H9 (cell line): ENCODE results near the gene TGM2. TPM values are rescaled to one million over a fixed set of nuclear protein-coding genes. Genes with fewer than 3 reads are reported as not detected.
A peak's percentile ranks its signal among the peaks of the same experiment; 100 is the strongest.

Experiments used
- DNase-seq: peaks from one replicate; pipeline ENCODE4 v3.0.0-alpha.2; 2017
- H2AFZ ChIP-seq: one replicate; pipeline ENCODE4 v1.6.1; 2013; ENCODE audit warnings: mild to moderate bottlenecking, low read length, control low read depth, moderate library complexity
- H2AK5ac ChIP-seq: 2 replicates; pipeline ENCODE4 v1.6.1; 2013; ENCODE audit warnings: low read length, control low read depth, mixed read lengths; ENCODE audit not compliant: insufficient read length
- H2BK120ac ChIP-seq: one replicate; pipeline ENCODE4 v1.6.1; 2013; ENCODE audit warnings: low read depth, mild to moderate bottlenecking, low read length, control low read depth, inconsistent platforms; ENCODE audit not compliant: poor library complexity, severe bottlenecking
- H2BK12ac ChIP-seq: 2 replicates; pipeline ENCODE4 v1.6.1; 2013; ENCODE audit warnings: low read length, control low read depth, mixed read lengths, low read depth; ENCODE audit not compliant: insufficient read length
- H2BK15ac ChIP-seq: 2 replicates; pipeline ENCODE4 v1.6.1; 2013; ENCODE audit warnings: low read depth, low read length, control low read depth
- H2BK20ac ChIP-seq: one replicate; pipeline ENCODE4 v1.6.1; 2013; ENCODE audit warnings: low read depth, mild to moderate bottlenecking, low read length, control low read depth, inconsistent platforms; ENCODE audit not compliant: poor library complexity, severe bottlenecking
- H2BK5ac ChIP-seq: 2 replicates; pipeline ENCODE4 v1.6.1; 2013; ENCODE audit warnings: low read length, control low read depth, mixed read lengths; ENCODE audit not compliant: insufficient read length
- H3K14ac ChIP-seq: 2 replicates; pipeline ENCODE4 v1.6.1; 2013; ENCODE audit warnings: low read length, control low read depth; ENCODE audit not compliant: insufficient read depth
- H3K18ac ChIP-seq: 2 replicates; pipeline ENCODE4 v1.6.1; 2013; ENCODE audit warnings: low read depth, mild to moderate bottlenecking, mixed read lengths, low read length, control low read depth; ENCODE audit not compliant: insufficient read length
- H3K23ac ChIP-seq: 2 replicates; pipeline ENCODE4 v1.6.1; 2013; ENCODE audit warnings: low read length, control low read depth, mixed read lengths, low read depth; ENCODE audit not compliant: insufficient read length
- H3K23me2 ChIP-seq: 2 replicates; pipeline ENCODE4 v1.6.1; 2013; ENCODE audit warnings: low read depth, mild to moderate bottlenecking, mixed read lengths, low read length, control low read depth; ENCODE audit not compliant: insufficient read length, poor library complexity, severe bottlenecking
- H3K27ac ChIP-seq: 2 replicates; pipeline ENCODE4 v1.5.1; 2013; ENCODE audit warnings: low read length, control low read depth, mixed read lengths, low read depth; ENCODE audit not compliant: insufficient read length
- H3K27me3 ChIP-seq: 2 replicates; pipeline ENCODE4 v1.6.1; 2013; ENCODE audit warnings: low read length, control low read depth, inconsistent platforms; ENCODE audit not compliant: insufficient read depth
- H3K4ac ChIP-seq: 2 replicates; pipeline ENCODE4 v1.6.1; 2013; ENCODE audit warnings: low read depth, mild to moderate bottlenecking, control low read depth, inconsistent platforms, low read length, moderate library complexity
- H3K4me1 ChIP-seq: 2 replicates; pipeline ENCODE4 v1.6.1; 2013; ENCODE audit warnings: low read length, control low read depth, inconsistent platforms; ENCODE audit not compliant: insufficient read depth
- H3K4me2 ChIP-seq: 2 replicates; pipeline ENCODE4 v1.6.1; 2013; ENCODE audit warnings: low read length, control low read depth, mixed read lengths; ENCODE audit not compliant: insufficient read length, insufficient read depth
- H3K56ac ChIP-seq: 2 replicates; pipeline ENCODE4 v1.6.1; 2013; ENCODE audit warnings: low read depth, mild to moderate bottlenecking, mixed read lengths, low read length, control low read depth; ENCODE audit not compliant: insufficient read length
- H3K79me1 ChIP-seq: 2 replicates; pipeline ENCODE4 v1.6.1; 2013; ENCODE audit warnings: low read depth, mild to moderate bottlenecking, moderate library complexity, low read length, control low read depth, inconsistent platforms; ENCODE audit not compliant: insufficient read depth, poor library complexity, severe bottlenecking
- H3K79me2 ChIP-seq: 2 replicates; pipeline ENCODE4 v1.6.1; 2013; ENCODE audit warnings: low read length, control low read depth, inconsistent platforms; ENCODE audit not compliant: insufficient read depth
- H3K9ac ChIP-seq: 2 replicates; pipeline ENCODE4 v1.6.1; 2013; ENCODE audit warnings: low read length, control low read depth, mixed read lengths; ENCODE audit not compliant: insufficient read length; ENCODE audit errors: extremely low read depth
- H3K9me3 ChIP-seq: one replicate; pipeline ENCODE4 v1.6.1; 2013; ENCODE audit warnings: low read depth, low read length, inconsistent platforms; ENCODE audit not compliant: control insufficient read depth
- H3T11ph ChIP-seq: one replicate; pipeline ENCODE4 v1.6.1; 2013; ENCODE audit warnings: mild to moderate bottlenecking, low read length, control low read depth, inconsistent platforms
- H4K20me1 ChIP-seq: one replicate; pipeline ENCODE4 v1.6.1; 2013; ENCODE audit not compliant: control insufficient read depth, insufficient read length, insufficient read depth
- H4K5ac ChIP-seq: 2 replicates; pipeline ENCODE4 v1.6.1; 2013; ENCODE audit warnings: low read depth, mild to moderate bottlenecking, mixed read lengths, low read length, control low read depth; ENCODE audit not compliant: insufficient read length
- H4K8ac ChIP-seq: replicated peaks from 2 replicates; pipeline ENCODE4 v1.6.1; 2013; ENCODE audit warnings: low read length, control low read depth, mixed read lengths, low read depth; ENCODE audit not compliant: insufficient read length
- H4K91ac ChIP-seq: 2 replicates; pipeline ENCODE4 v1.6.1; 2013; ENCODE audit warnings: low read depth, mild to moderate bottlenecking, moderate library complexity, mixed read lengths, low read length, control low read depth; ENCODE audit not compliant: insufficient read length
- H3K27ac Mint-ChIP-seq, 3 experiments: 2 replicates in 2 of 3; 3 replicates in 1 of 3; pipeline ENCODE4 v1.8.0; 2020 to 2021; ENCODE audit warnings: mixed read lengths in 3 of 3, mild to moderate bottlenecking in 1 of 3, moderate library complexity in 1 of 3
- H3K27me3 Mint-ChIP-seq: 2 replicates; pipeline ENCODE4 v1.8.0; 2021; ENCODE audit warnings: low read depth, mild to moderate bottlenecking, moderate library complexity, mixed read lengths
- H3K36me3 Mint-ChIP-seq, 3 experiments: 2 replicates in 2 of 3; 3 replicates in 1 of 3; pipeline ENCODE4 v1.8.0; 2020 to 2021; ENCODE audit warnings: low read depth in 3 of 3, mixed read lengths in 3 of 3; ENCODE audit not compliant: insufficient read depth in 1 of 3
- H3K4me1 Mint-ChIP-seq, 2 experiments: 2 replicates each; pipeline ENCODE4 v1.8.0; 2020; ENCODE audit warnings: mixed read lengths in 2 of 2
- H3K4me3 Mint-ChIP-seq, 2 experiments: 2 replicates in 1 of 2; 3 replicates in 1 of 2; pipeline ENCODE4 v1.8.0; 2020 to 2021; ENCODE audit warnings: mild to moderate bottlenecking in 2 of 2, mixed read lengths in 2 of 2, moderate library complexity in 1 of 2
- H3K9me3 Mint-ChIP-seq, 2 experiments: 2 replicates in 1 of 2; 3 replicates in 1 of 2; pipeline ENCODE4 v1.8.0; 2020; ENCODE audit warnings: mild to moderate bottlenecking in 2 of 2, mixed read lengths in 2 of 2, moderate library complexity in 1 of 2
- CTCF ChIP-seq: fragments of 200-600 bp; sonication (generic); conservative IDR thresholded peaks from 3 replicates; pipeline ENCODE4 v1.8.0; 2021; ENCODE audit warnings: antibody characterized with exemption, mild to moderate bottlenecking
- WGBS: extraction: QIAGEN DNeasy Blood & Tissue Kit; methylation state at CpG from one replicate; pipeline ENCODE4 v1.1.7; 2013; ENCODE audit warnings: missing lambda C conversion rate, low lambda C conversion rate, mixed read lengths; ENCODE audit not compliant: insufficient read length; ENCODE audit errors: extremely low coverage; 5-methylcytosine and 5-hydroxymethylcytosine counted together
- total RNA-seq: library from RNA; stranded (reverse); gene quantifications from 2 replicates; pipeline ENCODE4 v1.2.1, GENCODE V29; 2021

TGM2 gene
- total RNA-seq, 1 experiment from 2014 or later, result 1.1 TPM

- H3K9me3 ChIP-seq, result no peaks in the 10 kb centered on the region
- DNase-seq, result no peak
- H3K4ac ChIP-seq, result no peak overlapping the region
- no peak overlapping the region for H4K91ac ChIP-seq
- WGBS, result no CpG with 5 or more reads among the region's 7 CpGs
- no peak overlapping the region for H2AK5ac ChIP-seq
- H3K9ac ChIP-seq, result no peak overlapping the region
- H3K4me1 ChIP-seq, result no peaks in the 10 kb centered on the region
- no peak overlapping the region for H3K18ac ChIP-seq
- no peak for TF ChIP-seq CTCF
- H3K9me3 Mint-ChIP-seq, result no peaks in the 10 kb centered on the region
- no peaks in the 10 kb centered on the region for H3K79me1 ChIP-seq
- no peak overlapping the region for H2BK12ac ChIP-seq
- peaks cover 3 to 6% of the 10 kb centered on the region in 2 experiments; a peak in 3 of 4 replicates for H3K4me1 Mint-ChIP-seq
- no peak overlapping the region for H3K4me2 ChIP-seq
- H3K79me2 ChIP-seq, result no peaks in the 10 kb centered on the region
- H4K20me1 ChIP-seq, result no peaks in the 10 kb centered on the region
- no peaks in the 10 kb centered on the region for H3K23me2 ChIP-seq
- H3K56ac ChIP-seq, result no peak overlapping the region
- no peak overlapping the region for H3K27ac ChIP-seq
- H3T11ph ChIP-seq, result no peak overlapping the region
- no peak overlapping the region for H2BK15ac ChIP-seq
- no peak overlapping the region for H2BK120ac ChIP-seq
- no peaks in the 10 kb centered on the region for H3K27me3 ChIP-seq
- no peak overlapping the region for H4K8ac ChIP-seq
- H3K14ac ChIP-seq, result no peak overlapping the region; the same call in 1 of the 2 replicates
- no peak overlapping the region for H2AFZ ChIP-seq
- peaks cover 1 to 13% (median 6%) of the 10 kb centered on the region in 3 experiments; a peak in 6 of 7 replicates for H3K36me3 Mint-ChIP-seq
- no peak overlapping the region for H4K5ac ChIP-seq
- no peaks in the 10 kb centered on the region; the same call in 1 of the 2 replicates for H3K27me3 Mint-ChIP-seq
- no peak overlapping the region for H2BK5ac ChIP-seq
- no peak overlapping the region for H2BK20ac ChIP-seq
- H3K4me3 Mint-ChIP-seq, result no peak overlapping the region
- peak overlapping the region in 1 of 3 experiments; percentile 62; a peak in 4 of 7 replicates for H3K27ac Mint-ChIP-seq
- H3K23ac ChIP-seq, result no peak overlapping the region
These were observed 69.9 kb downstream of the TGM2 start for GRCh38 chr20:38095017-38095686.
